A549 (cell line): ENCODE data around the gene TUBB1. TPM values are rescaled to one million over a fixed set of nuclear protein-coding genes. Genes with fewer than 3 reads are reported as not detected.

Experiments
- ATAC-seq, 2 experiments: fragments of 200-7000 bp in 1 of 2; fragments of >200 bp in 1 of 2; cut with Nextera tagmentation in 1 of 2; cut with Tn5 transposase in 1 of 2; 3 replicates each; pipeline versions ENCODE4 v1.8.0 to v1.9.1; 2018 to 2020; ENCODE audit warnings: mild to moderate bottlenecking in 1 of 2, moderate library complexity in 1 of 2
- CTCF ChIA-PET: fragments of 300-600 bp; sonication (Branson Sonifier 250); formaldehyde crosslinking; extraction: SDS; loops from one replicate; lab custom pipeline; 2021; ENCODE audit warnings: antibody characterized with exemption, inconsistent platforms; lab: Yijun Ruan, JAX
- POLR2A ChIA-PET: fragments of 350-600 bp; formaldehyde crosslinking; extraction: SDS; loops from one replicate; lab custom pipeline; 2021; ENCODE audit warnings: antibody characterized with exemption, inconsistent platforms; lab: Yijun Ruan, JAX
- DNase-seq, 2 experiments: peaks; one replicate each; pipeline versions ENCODE4 v3.0.0 to v3.0.0-alpha.2; 2011 to 2016; ENCODE audit warnings: low read depth in 1 of 2, low spot score in 1 of 2
- FAIRE-seq: peaks from 2 replicates; lab custom pipeline; 2011; peaks lifted over from hg19 to GRCh38; lab: Jason Lieb, UNC
- H3K27ac ChIP-seq, 2 experiments: fragments of >200 bp; sonication (Bioruptor Twin); formaldehyde crosslinking; 3 replicates each; pipeline ENCODE4 v1.5.1; 2016 to 2017
- H3K4me1 ChIP-seq: fragments of >200 bp; sonication (Bioruptor Twin); formaldehyde crosslinking; 3 replicates; pipeline ENCODE4 v1.6.1; 2016
- H3K4me2 ChIP-seq: fragments of >200 bp; sonication (Bioruptor Twin); formaldehyde crosslinking; 3 replicates; pipeline ENCODE4 v1.6.1; 2016
- H3K4me3 ChIP-seq: fragments of >200 bp; sonication (Bioruptor Twin); formaldehyde crosslinking; 3 replicates; pipeline ENCODE4 v1.5.1; 2016
- H3K9me3 ChIP-seq: fragments of >200 bp; sonication (Bioruptor Twin); formaldehyde crosslinking; 3 replicates; pipeline ENCODE4 v1.6.1; 2016
- BCL3 ChIP-seq: fragments of >200 bp; sonication (Bioruptor Twin); formaldehyde crosslinking; IDR thresholded peaks from 3 replicates; pipeline ENCODE4 v1.6.1; 2016
- CEBPB ChIP-seq, 2 experiments: fragments of >200 bp in 1 of 2; sonication (Bioruptor Twin) in 1 of 2; formaldehyde crosslinking in 1 of 2; IDR thresholded peaks; 2 replicates each; pipeline ENCODE4 v1.6.1; 2012 to 2016
- CHD4 ChIP-seq: fragments of 200-600 bp; sonication (generic); IDR thresholded peaks from 2 replicates; pipeline ENCODE4 v1.6.1; 2016; ENCODE audit warnings: antibody characterized with exemption, mild to moderate bottlenecking, borderline replicate concordance
- EHMT2 ChIP-seq: fragments of 200-600 bp; sonication (generic); IDR thresholded peaks from 2 replicates; pipeline ENCODE4 v1.6.1; 2016; ENCODE audit warnings: antibody characterized with exemption, low read depth, mild to moderate bottlenecking, moderate library complexity
- ELK1 ChIP-seq: fragments of 150-350 bp; IDR thresholded peaks from 2 replicates; pipeline ENCODE4 v1.6.1; 2014; ENCODE audit warnings: low read depth, mild to moderate bottlenecking, low read length
- ESRRA ChIP-seq: fragments of 150-350 bp; IDR thresholded peaks from 2 replicates; pipeline ENCODE4 v1.6.1; 2014; ENCODE audit warnings: mild to moderate bottlenecking, low read length, borderline replicate concordance
- HEYL ChIP-seq: fragments of 250-450 bp; sonication (Bioruptor Pico); IDR thresholded peaks from 2 replicates; pipeline ENCODE4 v1.8.0; 2021; ENCODE audit warnings: mild to moderate bottlenecking, moderate library complexity
- HMGXB4 ChIP-seq: fragments of 250-450 bp; sonication (Bioruptor Pico); IDR thresholded peaks from 2 replicates; pipeline ENCODE4 v1.5.0; 2021; ENCODE audit warnings: mild to moderate bottlenecking, moderate library complexity, borderline replicate concordance
- HOXB13 ChIP-seq: fragments of 250-450 bp; sonication (Bioruptor Pico); IDR thresholded peaks from 2 replicates; pipeline ENCODE4 v1.5.0; 2020; ENCODE audit warnings: low read depth, mild to moderate bottlenecking, moderate library complexity
- JUNB ChIP-seq: fragments of >200 bp; sonication (Bioruptor Twin); formaldehyde crosslinking; IDR thresholded peaks from 2 replicates; pipeline ENCODE4 v1.6.1; 2016
- KDM1A ChIP-seq: fragments of 200-600 bp; sonication (generic); IDR thresholded peaks from 2 replicates; pipeline ENCODE4 v1.6.1; 2016; ENCODE audit warnings: low read depth, mild to moderate bottlenecking
- MAX ChIP-seq: IDR thresholded peaks from 2 replicates; pipeline ENCODE4 v1.6.1; 2012
- NFE2L2 ChIP-seq: fragments of 150-350 bp; conservative IDR thresholded peaks from 2 replicates; pipeline ENCODE4 v1.6.1; 2014; ENCODE audit warnings: low read length
- NPAS2 ChIP-seq: fragments of 250-450 bp; sonication (Bioruptor Pico); IDR thresholded peaks from 2 replicates; pipeline ENCODE4 v1.8.0; 2022; ENCODE audit warnings: mild to moderate bottlenecking, moderate library complexity, borderline replicate concordance
- NR3C1 ChIP-seq: fragments of >200 bp; sonication (Bioruptor Twin); formaldehyde crosslinking; IDR thresholded peaks from 3 replicates; pipeline ENCODE4 v1.6.1; 2017
- POLR2A ChIP-seq: IDR thresholded peaks from 2 replicates; pipeline ENCODE4 v1.6.1; 2012; ENCODE audit warnings: mild to moderate bottlenecking, low read length
- POLR2AphosphoS2 ChIP-seq: conservative IDR thresholded peaks from 2 replicates; pipeline ENCODE4 v1.6.1; 2012; ENCODE audit warnings: low read length, improper control_type of control experiment, inconsistent platforms
- RFX5 ChIP-seq: fragments of 450-650 bp; IDR thresholded peaks from 2 replicates; pipeline ENCODE4 v1.7.1; 2014; ENCODE audit warnings: antibody characterized with exemption, mild to moderate bottlenecking, moderate library complexity
- SREBF2 ChIP-seq: fragments of 450-650 bp; IDR thresholded peaks from 2 replicates; pipeline ENCODE4 v1.6.1; 2014; ENCODE audit warnings: mild to moderate bottlenecking, moderate library complexity
- TP53 ChIP-seq: fragments of 250-450 bp; sonication (Bioruptor Pico); IDR thresholded peaks from 2 replicates; pipeline ENCODE4 v1.5.0; 2021; ENCODE audit warnings: mild to moderate bottlenecking, moderate library complexity
- USF2 ChIP-seq: fragments of 450-650 bp; IDR thresholded peaks from 2 replicates; pipeline ENCODE4 v1.6.1; 2014; ENCODE audit warnings: antibody characterized with exemption
- ZFP36 ChIP-seq: fragments of 450-650 bp; IDR thresholded peaks from 2 replicates; pipeline ENCODE4 v1.6.1; 2014; ENCODE audit warnings: borderline replicate concordance; ENCODE audit not compliant: partially characterized antibody
- ZSCAN20 ChIP-seq: fragments of 250-450 bp; sonication (Bioruptor Pico); IDR thresholded peaks from 2 replicates; pipeline ENCODE4 v1.8.0; 2022; ENCODE audit warnings: mild to moderate bottlenecking, moderate library complexity
- WGBS: methylation state at CpG from one replicate; pipeline ENCODE4 v1.1.6; 2017; ENCODE audit errors: missing lambda C conversion rate; 5-methylcytosine and 5-hydroxymethylcytosine counted together
- polyA plus RNA-seq, 4 experiments: library from polyadenylated mRNA; depleted of rRNA in 3 of 4; stranded (reverse); fragments of >200 nt; fragmentation: RNase III in 1 of 4; extraction: RNeasy Plus Mini Kit Qiagen cat#74134 plus additional on column Dnase treatment in 1 of 4; gene quantifications; 2 replicates in 3 of 4; 3 replicates in 1 of 4; pipeline ENCODE4 v1.2.3, GENCODE V29; 2011 to 2017

Gene TUBB1
- polyA plus RNA-seq, 2 of the 4 experiments (the other 2 are of a cell fraction): 0.03 TPM; not detected in 1

- CTCF ChIA-PET: interaction anchor here (0.6 to 0.7 kb wide), 2 partner anchors 399 to 773 kb away, joined by 3 read pairs; no protein-coding TSS in a partner anchor
These were observed 46.0 kb upstream of the TUBB1 start for GRCh38 chr20:58973179-58973578.

GRCh38 chr20:58973866-58974265 lies 45.4 kb upstream of the TUBB1 start:
- no peak overlapping the region for H3K27ac ChIP-seq
- DNase-seq: no peak
- POLR2A ChIA-PET: interaction anchor here (0.6 kb wide), 1 partner anchor 9 kb away, joined by 7 read pairs; no protein-coding TSS in a partner anchor
- H3K4me1 ChIP-seq: no peaks in the 10 kb centered on the region
- ATAC-seq: no peak
- no peak overlapping the region for H3K4me2 ChIP-seq
- peaks cover 16% of the 10 kb centered on the region for H3K9me3 ChIP-seq
- CTCF ChIA-PET: interaction anchor here (0.7 kb wide), 1 partner anchor 398 kb away, joined by 3 read pairs; no protein-coding TSS in a partner anchor
- 60% methylated on average over 3 of the region's 3 CpGs for WGBS
- FAIRE-seq: no peak
- no peak overlapping the region for H3K4me3 ChIP-seq
- TF ChIP-seq CEBPB (IDR thresholded peaks at IDR 0.05) (no peak), HMGXB4 (CRISPR knock-in tag) (no peak), SREBF2 (no peak), MAX (no peak), TP53 (CRISPR knock-in tag) (no peak), JUNB (no peak), ZFP36 (no peak), CHD4 (no peak), NPAS2 (CRISPR knock-in tag) (no peak), ESRRA (no peak), POLR2AphosphoS2 (no peak), HEYL (CRISPR knock-in tag) (no peak), ELK1 (no peak)

More at GRCh38 chr20:58973179-58973578, 46.0 kb upstream of the TUBB1 start:
- Histone ChIP-seq H3K4me2 (no peak overlapping the region), H3K4me3 (no peak overlapping the region), H3K27ac (no peak overlapping the region), H3K9me3 (peaks cover 17% of the 10 kb centered on the region), H3K4me1 (no peaks in the 10 kb centered on the region)
- 62% methylated on average over 4 of the region's 4 CpGs for WGBS
- POLR2A ChIA-PET: interaction anchor here (0.6 kb wide), 1 partner anchor 10 kb away, joined by 7 read pairs; no protein-coding TSS in a partner anchor
- no peak for TF ChIP-seq KDM1A
- no peak for TF ChIP-seq JUNB
- no peak for TF ChIP-seq USF2
- no peak for TF ChIP-seq POLR2A
- TF ChIP-seq NR3C1: no peak
- no peak for TF ChIP-seq ELK1
- no peak for TF ChIP-seq ZSCAN20
- no peak for TF ChIP-seq EHMT2
- TF ChIP-seq RFX5: no peak
- TF ChIP-seq ZFP36: no peak
- no peak for TF ChIP-seq POLR2AphosphoS2
- no peak for TF ChIP-seq HMGXB4 (CRISPR knock-in tag)
- no peak for TF ChIP-seq ESRRA
- no peak for TF ChIP-seq NFE2L2
- no peak for TF ChIP-seq HOXB13 (CRISPR knock-in tag)
- no peak for TF ChIP-seq BCL3
- DNase-seq (no peak), ATAC-seq (no peak; a peak in 1 of 6 replicates), FAIRE-seq (no peak)
